ENCODE measurements around the gene KCTD1. TPM values are rescaled to one million over a fixed set of nuclear protein-coding genes. Genes with fewer than 3 reads are reported as not detected.

Gene KCTD1
- total and polyA plus RNA-seq, 2 of the 8 experiments (the other 6 are each of a cell fraction or from before 2014, with no cell fraction given) = 7.7 to 14.0 TPM

- no peak for TF ChIP-seq CBX8 (IDR thresholded peaks at IDR 0.05; ENCODE audit: borderline replicate concordance, low read depth, low read length)
- no peak for TF ChIP-seq TAF7 (optimal IDR thresholded peaks at IDR 0.05; ENCODE audit: borderline replicate concordance, low read depth, low read length)
- TF ChIP-seq CBX5 (IDR thresholded peaks at IDR 0.05; ENCODE audit: low read depth, low read length) = no peak
- TF ChIP-seq FOSL1 (IDR thresholded peaks at IDR 0.05; ENCODE audit: insufficient read depth, low read depth, low read length) = no peak
- TF ChIP-seq POLR2A (IDR thresholded peaks at IDR 0.05; ENCODE audit: control extremely low read depth in 1 of 2, low read depth in 2 of 2, low read length in 2 of 2) = no peak
- no peak for TF ChIP-seq CHD7 (IDR thresholded peaks at IDR 0.05; ENCODE audit: insufficient replicate concordance, low read length)
- no peak for TF ChIP-seq CEBPB (IDR thresholded peaks at IDR 0.05; ENCODE audit: low read depth, low read length)
- no peak for TF ChIP-seq SIRT6 (IDR thresholded peaks at IDR 0.05; ENCODE audit: low read length)
Measured at GRCh38 chr18:26434887-26435286, 113.5 kb downstream of the KCTD1 start (continued).

Measured in H1 (cell line).